Neural cell (in vitro differentiated cells): ENCODE measurements around the gene SH3RF1. TPM values are rescaled to one million over a fixed set of nuclear protein-coding genes. Genes with fewer than 3 reads are reported as not detected.

ENCODE experiments used
- H2AFZ ChIP-seq: fragments of 200-600, 300-800 bp; sonication (generic), shearing (Covaris generic); 2 replicates; pipeline ENCODE4 v1.6.0; 2014; ENCODE audit warnings: low read depth, mild to moderate bottlenecking, antibody characterized with exemption, low read length, moderate library complexity
- H3F3A ChIP-seq: fragments of 200-600 bp; shearing (Covaris generic); 2 replicates; pipeline ENCODE4 v1.6.1; 2016; ENCODE audit warnings: mild to moderate bottlenecking, moderate library complexity, mixed read lengths, antibody characterized with exemption, low read length; ENCODE audit not compliant: insufficient read depth, poor library complexity, severe bottlenecking
- H3K27ac ChIP-seq: fragments of 200-600, 300-800 bp; sonication (generic), shearing (Covaris generic); 2 replicates; pipeline ENCODE4 v1.5.1; 2014; ENCODE audit warnings: mild to moderate bottlenecking, low read length, moderate library complexity
- H3K27me3 ChIP-seq: fragments of 300-800, 200-600 bp; sonication (generic), shearing (Covaris generic); 2 replicates; pipeline ENCODE4 v1.6.0; 2014; ENCODE audit warnings: mild to moderate bottlenecking, low read depth, low read length, moderate library complexity; ENCODE audit not compliant: insufficient read depth
- H3K36me3 ChIP-seq: fragments of 300-800, 200-600 bp; sonication (generic), shearing (Covaris generic); 2 replicates; pipeline ENCODE4 v1.5.1; 2014; ENCODE audit warnings: mild to moderate bottlenecking, antibody characterized with exemption, low read length, moderate library complexity; ENCODE audit not compliant: insufficient read depth
- H3K4me2 ChIP-seq: fragments of 300-800, 200-600 bp; sonication (generic), shearing (Covaris generic); 2 replicates; pipeline ENCODE4 v1.6.0; 2014; ENCODE audit warnings: mild to moderate bottlenecking, low read length
- H3K4me3 ChIP-seq: fragments of 300-800, 200-600 bp; sonication (generic), shearing (Covaris generic); 2 replicates; pipeline ENCODE4 v1.5.1; 2014; ENCODE audit warnings: mild to moderate bottlenecking, low read length, moderate library complexity
- H3K79me2 ChIP-seq: fragments of 200-600 bp; shearing (Covaris generic); replicated peaks from 2 replicates; pipeline ENCODE4 v1.6.0; 2014; ENCODE audit warnings: mild to moderate bottlenecking, low read length, moderate library complexity; ENCODE audit not compliant: insufficient read depth
- H3K9ac ChIP-seq: fragments of 300-800, 200-600 bp; sonication (generic), shearing (Covaris generic); 2 replicates; pipeline ENCODE4 v1.6.1; 2016; ENCODE audit warnings: mild to moderate bottlenecking, low read length, mixed read lengths
- H3K9me2 ChIP-seq: fragments of 200-600 bp; shearing (Covaris generic); 2 replicates; pipeline ENCODE4 v1.6.1; 2016; ENCODE audit warnings: mild to moderate bottlenecking, low read length, mixed read lengths; ENCODE audit not compliant: insufficient read depth
- H3K9me3 ChIP-seq: fragments of 200-600, 300-800 bp; sonication (generic), shearing (Covaris generic); 2 replicates; pipeline ENCODE4 v1.6.1; 2016; ENCODE audit warnings: mild to moderate bottlenecking, mixed run types, low read length, moderate library complexity, mixed read lengths
- H4K20me1 ChIP-seq: fragments of 200-600 bp; shearing (Covaris generic); 2 replicates; pipeline ENCODE4 v1.6.1; 2016; ENCODE audit warnings: mild to moderate bottlenecking, mixed run types; ENCODE audit not compliant: insufficient read depth
- CTCF ChIP-seq: fragments of 450-650 bp; IDR thresholded peaks from 2 replicates; pipeline ENCODE4 v1.5.1; 2014; ENCODE audit warnings: antibody characterized with exemption, mild to moderate bottlenecking, moderate library complexity; ENCODE audit not compliant: poor library complexity, severe bottlenecking
- EP300 ChIP-seq: fragments of 450-650 bp; conservative IDR thresholded peaks from 2 replicates; pipeline ENCODE4 v1.6.1; 2014; ENCODE audit warnings: antibody characterized with exemption, mild to moderate bottlenecking, moderate library complexity; ENCODE audit not compliant: poor library complexity, severe bottlenecking
- EZH2 ChIP-seq: fragments of 200-600, 300-800 bp; shearing (Covaris generic), sonication (generic); IDR thresholded peaks from 2 replicates; pipeline ENCODE4 v1.6.1; 2014; ENCODE audit warnings: antibody characterized with exemption, low read length, borderline replicate concordance, mild to moderate bottlenecking; ENCODE audit not compliant: insufficient read depth, poor library complexity, severe bottlenecking
- MXI1 ChIP-seq: fragments of 450-650 bp; conservative IDR thresholded peaks from 2 replicates; pipeline ENCODE4 v1.6.1; 2014; ENCODE audit warnings: antibody characterized with exemption, mild to moderate bottlenecking; ENCODE audit not compliant: poor library complexity, severe bottlenecking
- POLR2AphosphoS5 ChIP-seq: IDR thresholded peaks from 2 replicates; pipeline ENCODE4 v1.6.1; 2012
- RAD21 ChIP-seq: fragments of 450-650 bp; conservative IDR thresholded peaks from 2 replicates; pipeline ENCODE4 v1.6.1; 2014; ENCODE audit warnings: antibody characterized with exemption, mild to moderate bottlenecking, moderate library complexity
- SMC3 ChIP-seq: fragments of 450-650 bp; conservative IDR thresholded peaks from 2 replicates; pipeline ENCODE4 v1.6.1; 2014; ENCODE audit warnings: antibody characterized with exemption, mild to moderate bottlenecking, moderate library complexity; ENCODE audit not compliant: poor library complexity
- TAF1 ChIP-seq: IDR thresholded peaks from 2 replicates; pipeline ENCODE4 v1.6.1; 2012; ENCODE audit warnings: low read depth
- polyA plus RNA-seq: library from polyadenylated mRNA; depleted of rRNA; stranded (reverse); fragments of >200 nt; gene quantifications from 2 replicates; pipeline ENCODE4 v1.2.3, GENCODE V29; 2014
- TF ChIP-seq, protein P1 (sequence below): IDR thresholded peaks from 2 replicates; pipeline ENCODE4 v1.6.1; 2012; ENCODE audit warnings: borderline replicate concordance

SH3RF1 gene
- polyA plus RNA-seq, 1 donor from 2014 or later, result 3.1 TPM

GRCh38 chr4:169228076-169228475 is 42.7 kb downstream of the SH3RF1 start:
- Histone ChIP-seq H3K4me2 (no peak overlapping the region), H3K9ac (no peak overlapping the region), H3K27me3 (no peaks in the 10 kb centered on the region), H3K27ac (no peak overlapping the region), H4K20me1 (no peaks in the 10 kb centered on the region), H2AFZ (no peak overlapping the region), H3K36me3 (no peaks in the 10 kb centered on the region), H3K4me3 (no peak overlapping the region), H3K9me3 (no peaks in the 10 kb centered on the region), H3F3A (no peaks in the 10 kb centered on the region), H3K79me2 (peaks cover 7% of the 10 kb centered on the region), H3K9me2 (no peaks in the 10 kb centered on the region)
- TF ChIP-seq TAF1, result no peak
- no peak for TF ChIP-seq POLR2AphosphoS5
- TF ChIP-seq, protein P1, sequence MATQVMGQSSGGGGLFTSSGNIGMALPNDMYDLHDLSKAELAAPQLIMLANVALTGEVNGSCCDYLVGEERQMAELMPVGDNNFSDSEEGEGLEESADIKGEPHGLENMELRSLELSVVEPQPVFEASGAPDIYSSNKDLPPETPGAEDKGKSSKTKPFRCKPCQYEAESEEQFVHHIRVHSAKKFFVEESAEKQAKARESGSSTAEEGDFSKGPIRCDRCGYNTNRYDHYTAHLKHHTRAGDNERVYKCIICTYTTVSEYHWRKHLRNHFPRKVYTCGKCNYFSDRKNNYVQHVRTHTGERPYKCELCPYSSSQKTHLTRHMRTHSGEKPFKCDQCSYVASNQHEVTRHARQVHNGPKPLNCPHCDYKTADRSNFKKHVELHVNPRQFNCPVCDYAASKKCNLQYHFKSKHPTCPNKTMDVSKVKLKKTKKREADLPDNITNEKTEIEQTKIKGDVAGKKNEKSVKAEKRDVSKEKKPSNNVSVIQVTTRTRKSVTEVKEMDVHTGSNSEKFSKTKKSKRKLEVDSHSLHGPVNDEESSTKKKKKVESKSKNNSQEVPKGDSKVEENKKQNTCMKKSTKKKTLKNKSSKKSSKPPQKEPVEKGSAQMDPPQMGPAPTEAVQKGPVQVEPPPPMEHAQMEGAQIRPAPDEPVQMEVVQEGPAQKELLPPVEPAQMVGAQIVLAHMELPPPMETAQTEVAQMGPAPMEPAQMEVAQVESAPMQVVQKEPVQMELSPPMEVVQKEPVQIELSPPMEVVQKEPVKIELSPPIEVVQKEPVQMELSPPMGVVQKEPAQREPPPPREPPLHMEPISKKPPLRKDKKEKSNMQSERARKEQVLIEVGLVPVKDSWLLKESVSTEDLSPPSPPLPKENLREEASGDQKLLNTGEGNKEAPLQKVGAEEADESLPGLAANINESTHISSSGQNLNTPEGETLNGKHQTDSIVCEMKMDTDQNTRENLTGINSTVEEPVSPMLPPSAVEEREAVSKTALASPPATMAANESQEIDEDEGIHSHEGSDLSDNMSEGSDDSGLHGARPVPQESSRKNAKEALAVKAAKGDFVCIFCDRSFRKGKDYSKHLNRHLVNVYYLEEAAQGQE, result no peak
- TF ChIP-seq CTCF, result no peak
- TF ChIP-seq MXI1, result no peak
- no peak for TF ChIP-seq SMC3
- no peak for TF ChIP-seq EZH2
- no peak for TF ChIP-seq RAD21
- no peak for TF ChIP-seq EP300

DNA sequence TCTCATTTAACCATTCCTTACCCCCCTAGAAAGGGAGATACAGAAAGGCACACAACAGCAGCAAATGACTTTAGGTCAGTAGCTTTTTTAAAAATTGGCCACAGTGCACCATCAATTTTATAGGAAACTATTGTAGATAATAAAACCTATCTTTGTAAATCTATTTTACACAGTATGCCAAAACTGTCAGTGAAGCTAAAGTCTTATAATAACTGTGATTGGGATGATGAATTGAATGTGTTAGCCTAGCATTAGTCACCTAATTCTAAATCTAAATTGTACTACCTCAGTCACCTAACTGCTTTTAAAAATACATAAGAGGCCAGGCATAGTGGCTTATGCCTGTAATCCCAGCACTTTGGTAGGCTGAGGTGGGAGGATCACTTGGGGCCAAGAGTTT is 44.2 kb downstream of the SH3RF1 start:
- Histone ChIP-seq H3K79me2 (peaks cover 9% of the 10 kb centered on the region), H3K4me3 (no peak overlapping the region), H3K9me2 (no peaks in the 10 kb centered on the region), H3K4me2 (no peak overlapping the region), H3K9ac (no peak overlapping the region), H2AFZ (no peak overlapping the region), H3F3A (no peaks in the 10 kb centered on the region), H3K36me3 (no peaks in the 10 kb centered on the region), H4K20me1 (no peaks in the 10 kb centered on the region), H3K27ac (no peak overlapping the region), H3K27me3 (no peaks in the 10 kb centered on the region), H3K9me3 (no peaks in the 10 kb centered on the region)
- no peak for TF ChIP-seq POLR2AphosphoS5
- no peak for TF ChIP-seq RAD21
- TF ChIP-seq EP300, result no peak
- TF ChIP-seq, protein P1, result no peak
- no peak for TF ChIP-seq CTCF
- no peak for TF ChIP-seq MXI1
- TF ChIP-seq TAF1, result no peak
- TF ChIP-seq EZH2, result no peak
- no peak for TF ChIP-seq SMC3
